NCI-H2196 (cell line): ENCODE data around the gene EIF4E2.

Source experiments
- DNase-seq: peaks from one replicate; lab custom pipeline; 2025; ENCODE audit not compliant: unreplicated experiment; lab: John Stamatoyannopoulos, UW

EIF4E2 gene

GRCh38 chr2:232550354-232551249 lies at the start of gene EIF4E2, which contains the start of gene TIGD1:
Gene EIF4E2 (plus strand): TSS chr2:232550689. CDS start chr2:232550725, 36 bp downstream.
Gene TIGD1 (minus strand): TSS chr2:232550557. CDS start chr2:232549882, 675 bp downstream.
- peak; percentile 93 for DNase-seq

DNA sequence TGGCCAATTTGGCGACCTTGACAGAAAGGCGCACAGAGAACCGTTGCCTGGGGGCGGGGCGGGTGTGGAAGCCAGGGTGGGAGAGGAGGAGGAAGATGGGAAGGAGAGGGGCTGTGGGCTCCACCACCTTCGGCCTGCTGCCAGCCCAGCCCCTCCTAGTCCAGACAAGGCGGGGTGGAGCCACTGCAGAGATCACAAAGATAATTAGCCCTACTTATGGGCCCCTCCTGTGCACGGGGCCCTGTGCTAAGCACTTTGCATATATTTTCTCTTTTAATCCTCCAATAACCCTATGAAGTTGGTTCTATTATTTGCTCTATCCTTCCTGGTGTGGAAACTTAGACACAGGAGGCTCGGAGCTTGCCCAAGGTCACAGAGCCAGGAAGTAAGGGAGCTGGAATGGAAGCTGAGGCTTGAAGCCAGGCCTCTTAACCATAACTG lies 49.1 kb upstream of the EIF4E2 start:
- no peak for DNase-seq

GRCh38 chr2:232501794-232502390 lies 48.6 kb upstream of the EIF4E2 start:
- no peak for DNase-seq

GRCh38 chr2:232502511-232502910 lies 48.0 kb upstream of the EIF4E2 start:
- DNase-seq = no peak

- peak; percentile 32 for DNase-seq
These were observed 47.3 kb upstream of the EIF4E2 start for GRCh38 chr2:232502911-232503808.

DNA sequence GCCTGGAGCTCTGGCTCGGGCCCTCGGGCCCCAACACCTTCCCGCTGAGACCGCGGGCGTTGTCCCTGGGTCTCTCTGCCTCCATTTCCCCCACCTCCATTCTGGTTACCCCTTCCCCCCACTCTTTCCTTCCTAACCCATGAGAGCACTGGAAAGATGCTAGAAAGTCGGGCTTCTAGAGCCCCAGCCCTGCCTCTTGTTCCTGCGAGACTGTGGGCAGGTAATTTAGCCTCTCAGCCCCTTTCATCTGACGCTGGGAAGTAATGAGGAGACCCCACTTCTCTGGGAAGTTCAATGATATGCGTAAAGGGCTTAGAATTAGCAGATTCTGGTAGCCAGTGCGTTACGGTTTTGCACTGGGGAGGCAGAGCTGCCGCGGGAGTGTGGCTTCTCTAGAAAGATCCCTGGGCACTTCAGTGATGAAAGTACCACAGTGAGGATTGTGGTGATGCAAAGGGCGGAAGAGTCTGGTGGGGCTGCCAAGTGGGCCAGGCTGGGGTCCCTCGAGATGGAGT lies 46.6 kb upstream of the EIF4E2 start:
- no peak for DNase-seq

- peak; percentile 71 for DNase-seq
These were observed 46.1 kb upstream of the EIF4E2 start for GRCh38 chr2:232504438-232504837.

- no peak for DNase-seq
These were observed 44.6 kb upstream of the EIF4E2 start for GRCh38 chr2:232505856-232506255.

- no peak for DNase-seq
These were observed 43.8 kb upstream of the EIF4E2 start for GRCh38 chr2:232506709-232507108.

GRCh38 chr2:232508251-232508650 lies 42.2 kb upstream of the EIF4E2 start:
- no peak for DNase-seq

GRCh38 chr2:232511336-232511890 lies 39.1 kb upstream of the EIF4E2 start:
- DNase-seq = no peak

- no peak for DNase-seq
These were observed 37.9 kb upstream of the EIF4E2 start for GRCh38 chr2:232512602-232513001.

DNA sequence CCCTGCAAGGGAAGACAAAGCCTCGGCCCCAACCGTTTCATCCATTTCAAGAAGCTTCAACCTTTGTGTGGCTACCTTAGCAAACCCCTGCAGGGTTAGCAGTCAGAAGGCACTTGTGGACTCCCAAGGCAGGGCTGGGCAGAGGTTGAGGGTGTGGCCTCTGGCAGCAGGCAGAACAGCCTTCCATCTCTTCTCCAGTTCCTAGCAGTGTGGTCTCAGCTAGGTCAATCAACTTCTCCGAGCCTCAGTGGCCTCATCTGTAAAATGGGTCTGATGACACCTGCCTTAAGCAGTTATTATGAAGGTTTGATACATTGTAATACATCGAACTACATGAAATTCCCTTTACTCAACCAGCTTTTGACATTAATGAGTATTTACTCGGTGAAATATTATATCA lies 37.1 kb upstream of the EIF4E2 start:
- DNase-seq = no peak

GRCh38 chr2:232515639-232516038 lies 34.9 kb upstream of the EIF4E2 start:
- no peak for DNase-seq

DNA sequence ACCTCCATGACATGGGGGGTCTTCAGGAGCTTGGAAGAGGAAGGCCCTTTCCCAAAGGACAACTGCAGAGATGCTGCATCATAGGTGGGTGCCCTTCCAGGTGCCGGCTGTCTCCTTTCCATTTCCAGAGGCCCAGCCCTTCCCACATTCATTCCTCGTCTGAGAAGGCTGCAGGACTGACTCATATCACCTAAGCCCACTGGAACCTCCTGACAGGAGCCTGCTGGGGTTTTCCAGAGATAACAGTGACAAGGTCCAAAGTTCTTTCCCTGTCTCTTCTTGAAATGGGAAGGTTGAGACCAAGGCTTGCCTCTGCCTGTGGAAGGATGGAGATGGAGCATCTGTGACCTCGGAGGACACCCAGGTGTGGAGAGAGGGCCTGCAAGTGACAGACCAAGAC lies 33.9 kb upstream of the EIF4E2 start:
- no peak for DNase-seq

DNA sequence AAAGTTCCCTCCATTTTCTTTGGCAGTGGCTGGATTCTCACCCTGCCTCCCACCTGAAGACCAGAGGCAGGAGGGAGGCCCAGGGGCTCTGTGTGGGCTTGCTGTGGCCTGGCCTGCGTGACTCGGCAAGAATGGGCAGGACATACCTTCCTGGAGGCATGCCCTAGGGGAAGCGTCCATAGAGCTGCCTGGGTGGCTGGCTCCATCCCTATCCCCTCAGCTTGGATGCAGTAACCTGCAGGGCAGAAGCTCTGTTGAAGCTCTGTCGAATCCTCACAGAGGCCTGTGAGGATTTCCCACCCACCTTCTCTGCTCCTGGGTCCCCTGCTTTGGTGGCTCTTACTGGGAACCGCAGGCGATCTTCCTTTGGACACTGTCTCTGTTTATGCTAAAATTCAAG lies 31.6 kb upstream of the EIF4E2 start:
- DNase-seq = no peak

GRCh38 chr2:232519581-232520438 lies 30.7 kb upstream of the EIF4E2 start, which contains the start of gene PRSS56:
Gene PRSS56 (plus strand): TSS chr2:232520388. CDS start chr2:232520599, 211 bp downstream.
- DNase-seq = no peak

GRCh38 chr2:232520489-232520888 lies 30.0 kb upstream of the EIF4E2 start:
- no peak for DNase-seq

GRCh38 chr2:232521098-232521497 lies 29.4 kb upstream of the EIF4E2 start:
- no peak for DNase-seq
